ENCODE data around the gene ENOX1.

GRCh38 chr13:43370842-43371241 lies 415.9 kb downstream of the ENOX1 start:
- TF ChIP-seq ARNT (IDR thresholded peaks at IDR 0.05): no peak
- no peak for TF ChIP-seq NFRKB (IDR thresholded peaks at IDR 0.05)
- no peak for TF ChIP-seq ZNF384 (IDR thresholded peaks at IDR 0.05)
- TF ChIP-seq PKNOX1 (IDR thresholded peaks at IDR 0.05): no peak
- TF ChIP-seq SP1 (IDR thresholded peaks at IDR 0.05): no peak
- no peak for TF ChIP-seq CTBP1 (IDR thresholded peaks at IDR 0.05; ENCODE audit: borderline replicate concordance)
- TF ChIP-seq LEF1 (IDR thresholded peaks at IDR 0.05; ENCODE audit: borderline replicate concordance): no peak
- no peak for TF ChIP-seq ELF4 (IDR thresholded peaks at IDR 0.05)
- TF ChIP-seq HDGF (IDR thresholded peaks at IDR 0.05; ENCODE audit: borderline replicate concordance): no peak
- no peak for TF ChIP-seq BHLHE40 (IDR thresholded peaks at IDR 0.05; ENCODE audit: borderline replicate concordance)
- TF ChIP-seq FOXM1 (IDR thresholded peaks at IDR 0.05; ENCODE audit: borderline replicate concordance): no peak
- TF ChIP-seq SUZ12 (IDR thresholded peaks at IDR 0.05): no peak
- no peak for TF ChIP-seq FOXK2 (IDR thresholded peaks at IDR 0.05)
